NOMO-1 treated with dmso at 0.1 percent for 144 hours (cell line): ENCODE measurements around the gene ALCAM.

ENCODE experiments used
- DNase-seq: peaks from one replicate; lab custom pipeline; 2025; ENCODE audit not compliant: unreplicated experiment; lab: John Stamatoyannopoulos, UW

Gene ALCAM

DNA sequence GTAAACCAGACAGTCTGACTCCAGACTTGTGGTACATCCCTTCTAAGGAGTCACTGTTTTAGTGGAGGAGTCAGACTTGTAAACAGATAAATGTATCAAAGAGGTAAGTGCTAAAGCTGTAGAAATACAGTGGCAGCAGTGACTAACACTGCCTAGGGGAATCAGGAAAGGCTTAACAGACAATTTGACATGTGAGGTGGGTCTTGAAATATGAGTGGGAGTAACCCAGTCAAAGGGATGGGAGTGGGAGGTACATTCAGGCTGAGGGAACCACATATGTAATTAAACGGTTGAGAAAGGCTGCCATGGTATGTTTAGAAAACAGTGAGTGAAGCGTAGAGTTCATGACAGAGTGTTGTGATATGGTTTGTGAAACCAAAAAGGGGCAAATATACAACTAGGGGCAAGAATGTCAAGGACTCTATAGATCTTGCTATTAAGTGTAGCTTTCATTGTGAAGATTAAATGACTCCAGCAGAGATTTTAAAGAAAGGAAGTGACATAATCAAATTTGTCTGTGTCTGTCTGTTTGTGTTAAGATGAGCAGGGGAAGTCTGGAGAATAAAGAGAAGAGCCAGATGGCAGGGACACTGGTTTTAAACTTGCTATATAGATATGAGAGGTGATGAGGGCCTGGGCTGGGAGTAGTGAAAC is 11.2 kb upstream of the ALCAM start:
- no peak for DNase-seq

DNA sequence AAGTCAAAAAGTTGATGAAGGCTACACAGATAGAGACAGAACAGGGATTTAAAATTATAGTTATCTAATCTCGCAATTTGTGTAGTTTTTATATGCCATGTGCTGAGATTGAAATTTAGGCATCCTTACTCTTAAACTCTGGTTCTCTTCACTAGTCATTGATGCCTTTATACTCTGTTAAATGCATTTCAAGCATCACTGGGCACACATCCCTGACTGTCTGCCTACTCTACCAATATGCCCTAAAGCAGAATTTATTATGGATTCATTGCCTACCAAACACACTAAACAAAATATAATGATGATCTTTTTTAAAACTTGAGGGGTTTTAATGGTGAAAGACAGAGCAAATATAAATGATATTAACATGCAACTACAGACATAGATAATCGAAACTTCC is 10.3 kb upstream of the ALCAM start:
- no peak for DNase-seq

DNA sequence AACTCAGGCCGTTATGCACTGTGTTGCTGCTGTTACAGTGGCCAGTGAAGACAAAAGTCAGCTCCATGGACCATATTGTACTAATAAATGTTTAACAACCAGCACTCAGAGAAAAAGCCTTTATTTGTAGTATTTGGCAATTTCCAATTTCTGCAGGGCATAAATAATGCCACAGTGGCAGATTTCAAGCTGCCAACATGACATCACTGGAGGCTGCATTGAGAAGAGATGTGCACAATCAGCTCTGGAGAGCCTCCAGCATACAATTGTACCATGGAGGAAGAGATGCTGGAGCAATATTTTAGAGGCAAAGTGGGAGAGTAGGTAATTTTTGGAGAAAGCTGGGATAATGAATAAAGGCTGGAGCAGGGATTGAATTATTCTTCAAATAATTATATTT is 9.7 kb upstream of the ALCAM start:
- DNase-seq, result no peak

DNA sequence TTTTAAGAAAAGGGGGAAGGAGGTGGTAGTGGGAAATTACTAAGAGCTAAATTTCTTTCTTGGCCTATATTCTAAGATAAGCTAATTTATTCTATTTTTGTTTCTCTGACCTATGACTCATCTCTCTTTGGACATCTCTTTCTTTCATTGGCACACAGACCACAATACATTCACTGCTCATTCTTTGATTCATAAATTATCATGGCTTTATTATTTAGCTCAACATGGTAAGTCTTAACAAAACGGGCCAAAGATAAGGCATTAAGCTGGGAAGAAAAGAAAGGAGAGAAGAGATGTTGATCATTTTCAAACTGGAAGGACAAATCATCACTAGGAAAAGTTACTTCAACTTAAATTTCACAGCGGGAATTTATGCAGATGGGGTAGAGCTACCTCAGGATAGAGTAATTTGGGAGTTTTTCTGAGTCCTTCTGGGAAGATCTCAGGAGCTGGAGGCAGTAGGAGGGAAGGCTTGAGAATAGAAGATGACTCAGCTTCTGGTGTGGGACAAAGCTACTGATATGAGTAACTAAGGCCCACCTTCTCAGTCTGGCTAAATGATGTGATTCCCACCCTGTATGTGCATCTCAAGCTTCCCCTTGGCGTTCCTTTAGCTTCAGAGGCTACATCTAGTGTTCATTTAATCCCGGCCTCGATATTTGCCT is 7.5 kb upstream of the ALCAM start:
- no peak for DNase-seq

DNA sequence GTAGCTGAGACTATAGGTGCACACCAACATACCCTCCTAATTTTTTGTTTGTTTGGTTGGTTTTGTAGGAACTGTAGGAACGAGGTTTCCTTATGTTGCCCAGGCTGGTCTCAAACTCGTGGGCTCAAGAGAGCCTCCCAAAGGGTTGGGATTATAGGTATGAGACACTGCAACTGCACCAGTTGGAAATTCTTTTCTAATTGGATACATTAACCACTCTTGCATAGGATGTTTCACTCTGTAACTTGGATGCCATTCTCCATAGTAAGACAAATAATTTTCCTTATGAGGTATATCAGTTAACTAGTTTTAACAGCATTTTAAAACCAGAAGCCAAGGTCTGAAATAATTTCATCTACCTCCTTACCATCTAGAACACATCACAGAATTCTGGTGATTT is 6.7 kb upstream of the ALCAM start:
- no peak for DNase-seq

DNA sequence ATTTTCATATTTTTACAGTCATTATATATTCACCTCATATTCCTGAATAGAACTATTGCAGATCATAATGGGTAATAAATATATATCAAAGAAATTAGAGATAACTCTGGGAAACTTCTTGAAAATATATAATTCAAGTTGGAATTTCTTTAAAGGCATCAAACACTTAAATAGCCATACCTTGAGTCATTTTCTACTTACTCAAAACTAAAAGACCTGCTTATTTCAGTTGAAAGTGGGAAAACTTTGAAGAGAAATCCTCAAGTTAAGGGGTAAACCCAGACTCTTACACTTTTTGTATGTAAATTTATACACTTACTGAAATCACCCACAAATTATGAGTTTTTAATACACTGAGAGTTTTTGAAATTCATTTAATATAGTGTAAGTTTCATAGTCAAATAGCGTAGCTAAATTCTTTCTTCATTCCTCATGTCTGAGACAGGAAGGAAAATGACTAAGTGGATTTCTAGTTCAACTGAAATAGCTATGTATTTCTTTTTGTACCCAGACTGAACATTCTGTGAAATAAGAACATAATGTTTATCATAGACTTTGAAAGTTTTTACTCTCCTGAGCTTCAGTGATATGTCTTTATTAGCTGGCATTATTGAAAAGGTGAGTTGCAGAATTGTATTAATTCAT is 4.6 kb upstream of the ALCAM start:
- DNase-seq, result no peak

DNA sequence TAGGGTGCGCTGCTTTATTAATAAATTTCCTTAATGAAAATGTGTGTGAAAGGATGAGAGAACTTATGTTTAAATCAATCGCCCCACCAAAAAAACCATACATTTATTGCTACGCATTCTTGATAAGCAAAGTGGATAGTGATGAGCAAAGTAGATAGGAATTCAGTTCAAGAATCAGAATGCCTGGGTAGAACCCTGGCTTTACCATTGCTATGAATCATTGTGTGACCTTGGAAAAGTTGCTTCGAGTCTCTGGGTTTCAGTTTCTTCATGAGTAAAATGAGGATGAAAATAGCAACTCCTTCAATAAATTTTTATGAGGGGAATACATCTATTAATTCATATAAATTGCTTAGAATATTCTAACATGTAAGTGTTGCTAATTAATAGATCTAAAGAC is 2.6 kb upstream of the ALCAM start:
- no peak for DNase-seq

DNA sequence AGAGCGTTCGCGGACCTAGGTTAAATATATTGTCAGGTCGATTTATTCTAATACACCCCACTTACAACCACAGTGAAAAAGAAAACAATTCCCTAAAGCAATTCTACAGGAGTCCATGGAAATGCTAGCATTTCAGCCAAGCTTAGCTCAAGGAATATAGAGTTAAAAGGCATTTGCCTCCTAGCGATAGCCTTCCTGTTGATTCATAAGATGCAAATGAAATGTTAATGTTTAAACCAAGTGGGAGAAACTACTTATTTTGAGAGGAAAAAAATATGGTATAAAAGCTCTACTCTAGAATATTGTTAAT is 1.7 kb upstream of the ALCAM start:
- DNase-seq, result no peak

DNA sequence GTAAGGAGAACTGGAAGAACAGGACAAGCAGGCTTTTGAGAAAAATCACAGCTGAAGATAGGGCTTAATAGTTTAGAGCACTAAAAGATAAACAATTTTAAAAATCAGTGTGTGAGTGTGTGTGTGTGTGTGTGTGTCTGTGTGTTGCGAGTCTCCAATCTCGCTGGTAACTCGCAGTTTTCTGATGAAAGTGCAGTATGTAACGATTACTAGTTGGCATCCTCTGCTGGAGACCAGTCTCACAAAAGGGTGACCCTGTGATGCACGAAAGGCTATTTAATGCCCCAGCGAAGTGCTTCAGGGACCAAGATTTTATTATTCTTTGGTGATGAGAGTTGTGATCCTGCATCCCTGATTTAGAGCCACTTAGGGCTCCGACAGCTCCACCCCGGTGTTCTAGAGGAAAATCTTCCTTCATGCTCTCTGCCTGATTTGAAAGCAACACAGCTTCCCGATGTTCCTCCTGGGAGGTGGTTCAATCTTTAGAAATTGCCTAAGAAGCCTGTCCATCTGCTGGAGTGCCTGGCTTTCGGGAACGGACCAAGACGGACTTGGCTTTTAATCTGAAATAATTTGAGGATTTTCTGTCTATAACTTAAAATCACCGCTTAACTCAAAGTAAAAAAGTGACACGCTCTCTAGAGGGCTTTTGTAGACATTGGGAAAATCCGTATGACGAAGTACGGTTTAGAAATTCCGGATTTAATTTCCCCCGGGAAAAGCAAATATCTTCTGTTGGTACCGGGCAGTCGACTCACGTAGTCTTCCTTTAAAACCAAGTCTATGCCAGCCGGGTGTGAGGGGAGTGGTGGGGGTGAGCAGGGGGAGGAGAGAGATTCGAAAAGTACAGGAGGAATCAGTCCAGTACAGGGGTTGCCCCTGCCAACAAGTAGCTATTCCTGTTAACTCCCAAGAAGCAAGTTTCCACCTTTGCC is 1.1 kb upstream of the ALCAM start:
- no peak for DNase-seq

DNA sequence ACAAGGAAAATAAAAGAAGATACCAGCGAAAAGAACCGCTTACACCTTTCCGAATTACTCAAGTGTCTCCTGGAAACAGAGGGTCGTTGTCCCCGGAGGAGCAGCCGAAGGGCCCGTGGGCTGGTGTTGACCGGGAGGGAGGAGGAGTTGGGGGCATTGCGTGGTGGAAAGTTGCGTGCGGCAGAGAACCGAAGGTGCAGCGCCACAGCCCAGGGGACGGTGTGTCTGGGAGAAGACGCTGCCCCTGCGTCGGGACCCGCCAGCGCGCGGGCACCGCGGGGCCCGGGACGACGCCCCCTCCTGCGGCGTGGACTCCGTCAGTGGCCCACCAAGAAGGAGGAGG is 325 bp downstream of the ALCAM start:
- DNase-seq, result no peak

DNA sequence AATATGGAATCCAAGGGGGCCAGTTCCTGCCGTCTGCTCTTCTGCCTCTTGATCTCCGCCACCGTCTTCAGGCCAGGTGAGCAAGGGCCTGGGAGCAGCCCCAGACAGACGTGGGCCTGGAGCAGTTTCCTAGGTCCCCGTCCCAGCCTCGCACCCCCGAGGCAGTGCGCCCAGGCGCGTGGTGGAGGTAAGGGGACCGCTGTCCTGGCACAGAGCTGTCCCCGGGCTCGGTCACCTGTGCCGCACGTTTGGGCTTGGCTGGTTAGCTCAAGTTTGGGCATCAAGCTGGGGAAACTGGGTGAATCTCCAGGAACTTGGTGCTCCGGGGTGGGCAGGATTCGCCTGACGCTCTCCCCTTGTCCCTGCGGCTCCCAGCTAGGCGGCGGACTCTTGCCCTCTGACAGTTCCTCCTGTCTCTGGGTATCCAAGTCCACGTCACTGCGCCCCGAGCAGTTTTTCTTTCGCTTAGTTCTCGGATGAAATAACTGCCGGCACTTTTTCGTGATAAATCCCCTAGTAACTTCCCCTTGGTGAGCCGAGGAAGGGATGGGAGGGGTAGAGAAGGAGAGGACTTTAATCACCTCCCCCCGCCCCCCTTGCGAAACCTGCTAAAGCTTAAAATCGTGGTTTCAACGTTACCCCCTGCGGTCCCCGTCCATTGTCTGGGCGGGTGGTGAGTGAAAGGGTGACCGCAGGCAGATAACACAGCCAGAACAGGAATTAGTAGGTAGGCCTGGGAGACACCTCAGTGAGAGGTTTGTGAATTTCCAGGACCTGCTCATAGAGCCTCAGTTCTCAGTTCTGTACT is 901 bp downstream of the ALCAM start:
- peak; percentile 93 for DNase-seq

DNA sequence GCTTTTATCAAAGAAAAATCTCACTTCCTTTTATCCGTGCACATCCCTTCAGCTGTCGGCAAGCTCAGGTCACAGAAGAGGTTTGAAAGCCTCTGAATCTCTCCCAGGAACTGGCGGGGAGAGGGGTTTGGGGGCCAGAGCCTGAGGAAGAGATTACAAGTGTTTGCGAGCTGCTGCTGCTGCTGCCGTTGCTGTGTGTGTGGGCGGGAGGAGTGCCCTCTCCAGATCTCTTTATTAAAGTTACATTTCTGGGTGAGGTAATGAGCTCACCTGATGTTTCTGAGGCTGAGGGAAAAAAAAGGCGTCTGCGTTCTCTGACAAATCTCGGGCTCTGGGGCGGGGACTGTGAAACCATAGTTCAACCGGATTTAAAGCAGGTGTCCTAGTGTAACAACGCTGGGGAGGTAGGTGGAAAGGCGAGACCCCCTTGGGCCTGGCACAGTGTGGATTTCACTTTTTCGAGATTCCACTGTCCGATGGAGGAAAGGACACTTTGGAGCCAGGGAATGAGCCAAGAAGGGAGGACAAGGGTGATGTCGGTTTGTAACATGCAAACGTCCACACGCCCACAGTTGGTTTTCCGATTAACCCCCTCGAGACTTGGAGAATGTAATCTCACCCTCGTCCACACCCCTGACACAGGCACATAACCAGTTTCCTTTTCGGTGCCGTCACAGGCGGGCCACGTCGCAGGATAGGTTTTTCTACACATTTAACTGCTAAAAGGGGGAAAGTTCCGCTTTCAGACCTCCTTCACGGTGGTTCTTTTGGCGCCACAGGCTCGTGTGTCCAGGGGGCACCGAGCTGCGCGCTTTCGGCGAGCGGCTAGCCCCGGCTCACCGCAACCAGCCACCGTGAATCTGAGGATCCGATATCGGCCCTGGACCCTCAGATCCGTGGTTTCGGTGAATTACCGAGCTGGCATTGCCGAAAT is 2.1 kb downstream of the ALCAM start:
- peak; percentile 85 for DNase-seq

DNA sequence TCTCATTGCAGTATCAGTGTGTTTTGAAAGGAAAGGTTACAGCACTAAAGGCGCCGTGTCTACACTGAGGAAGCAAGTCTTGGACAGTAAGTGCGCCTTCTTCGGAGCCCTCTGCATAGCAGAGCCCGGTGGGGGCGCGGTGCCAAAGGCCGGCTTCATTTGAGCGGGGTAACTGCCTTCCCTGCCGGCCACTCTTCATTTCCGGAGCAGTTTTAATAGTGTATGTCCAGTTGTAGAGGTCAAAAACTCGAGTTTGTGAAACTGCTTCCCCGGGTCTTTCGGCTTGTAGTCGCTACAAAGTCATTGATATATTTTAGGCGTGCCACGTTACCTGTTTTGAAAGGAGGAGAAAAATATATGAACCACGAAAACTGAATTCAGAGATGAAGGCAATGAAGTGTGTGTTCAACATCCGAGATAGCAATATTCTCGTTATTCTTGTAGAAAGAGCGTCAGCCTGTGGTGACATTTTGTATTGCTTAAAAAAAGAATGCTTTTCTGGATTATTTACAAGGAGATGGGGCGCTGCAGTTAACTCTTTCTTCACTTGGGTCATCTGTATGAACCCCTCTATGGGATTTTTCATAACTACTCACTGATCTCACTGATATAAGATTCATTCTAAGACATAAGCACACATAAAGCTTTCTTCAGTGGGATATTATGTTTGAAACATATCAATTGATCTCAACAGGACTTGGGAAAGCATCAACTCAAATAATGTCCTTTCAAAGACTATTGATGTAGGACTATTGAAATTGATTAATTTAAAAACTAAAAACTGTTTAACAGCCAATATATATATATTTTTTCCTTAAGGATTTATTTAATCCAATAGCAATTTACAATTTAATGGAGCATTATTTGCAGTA is 3.0 kb downstream of the ALCAM start:
- DNase-seq, result peak; percentile 47

DNA sequence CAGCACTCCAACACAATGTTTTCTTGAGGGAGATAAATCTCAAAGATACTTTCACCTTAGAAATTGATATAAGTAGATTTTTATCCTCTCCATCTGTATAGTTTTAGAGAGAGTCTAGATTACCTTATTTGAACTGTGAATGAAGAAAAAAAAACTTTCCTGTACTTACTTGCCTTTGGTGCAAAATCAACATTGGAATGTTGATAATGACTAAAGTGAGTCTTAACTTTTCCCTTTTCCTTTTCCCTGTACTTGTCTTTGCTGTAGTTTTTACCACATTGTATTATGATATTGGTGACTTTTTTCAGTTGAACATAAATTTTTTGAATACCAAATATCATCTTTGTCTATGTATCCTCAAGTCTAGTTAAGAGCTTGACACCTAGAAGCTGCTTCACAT is 6.7 kb downstream of the ALCAM start:
- no peak for DNase-seq

DNA sequence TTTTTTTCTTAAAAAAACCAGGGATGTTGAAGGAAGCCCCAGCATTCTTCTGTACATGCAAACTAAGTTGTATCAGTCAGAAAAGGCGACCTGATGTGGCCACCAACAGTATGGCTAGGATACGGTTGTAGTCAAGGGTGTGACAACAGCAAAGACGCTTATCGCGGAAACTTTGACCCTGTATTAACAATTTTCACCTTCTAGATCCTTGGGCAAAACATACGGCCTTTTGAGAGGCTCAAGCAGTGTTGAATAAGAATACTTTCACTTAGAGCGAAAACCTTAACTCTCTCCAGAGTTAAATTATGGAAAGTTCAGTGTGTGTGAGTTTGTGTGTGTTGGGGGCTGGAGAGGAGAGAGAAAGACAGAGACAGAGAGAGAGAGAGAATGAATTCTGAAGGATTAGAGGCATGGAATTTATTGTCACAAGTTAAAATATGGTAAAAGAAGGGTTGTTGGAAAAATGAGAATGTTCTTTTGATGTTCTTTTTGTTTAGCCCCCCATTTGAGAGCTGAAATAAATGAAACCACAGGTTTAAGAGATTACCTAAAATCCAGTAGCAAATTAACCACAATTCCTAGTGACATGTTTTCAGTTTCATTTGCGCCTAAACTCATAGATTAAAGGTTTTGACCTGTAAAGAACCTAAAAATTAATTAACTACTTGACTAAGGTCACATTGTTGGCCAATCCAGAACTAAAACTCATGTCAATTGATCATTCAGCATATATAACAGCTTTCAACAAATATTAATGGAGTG is 9.2 kb downstream of the ALCAM start:
- no peak for DNase-seq

DNA sequence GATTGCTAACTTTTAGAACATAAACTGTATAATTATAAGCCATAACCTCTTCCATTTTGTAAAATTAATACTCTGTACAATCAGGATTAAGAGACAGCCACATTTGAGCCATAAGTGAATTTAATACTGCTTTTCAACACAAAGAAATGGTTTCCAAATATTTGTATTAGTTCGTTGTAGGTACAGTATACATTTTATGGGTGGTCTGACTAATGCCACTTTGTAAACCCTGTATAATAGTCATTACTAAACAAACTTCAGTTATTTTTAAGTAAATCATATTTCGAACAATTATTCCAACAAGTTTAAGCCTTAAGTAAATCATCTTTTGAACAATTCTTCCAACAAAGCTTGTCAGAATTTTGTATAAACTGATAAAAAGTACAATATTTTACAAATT is 11.0 kb downstream of the ALCAM start:
- DNase-seq, result no peak

DNA sequence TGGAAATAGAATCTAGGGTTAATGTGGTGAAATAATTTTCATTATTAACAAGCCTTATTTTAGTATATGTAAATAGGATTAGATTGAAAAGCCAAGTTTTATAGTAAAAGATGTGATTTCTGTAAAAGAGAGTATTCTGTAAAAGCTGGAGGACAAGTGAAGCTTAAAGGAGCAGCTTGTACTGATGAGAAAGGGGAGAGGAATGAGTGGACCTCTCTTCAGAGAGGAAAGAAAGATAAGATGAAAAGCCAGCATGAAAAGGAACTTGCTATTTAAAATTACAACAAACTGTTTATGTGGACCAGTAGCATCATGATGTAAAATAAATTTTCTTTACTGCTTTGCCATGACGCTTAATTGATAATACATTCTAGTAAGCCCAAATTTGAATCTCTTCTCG is 18.5 kb downstream of the ALCAM start:
- DNase-seq, result no peak

DNA sequence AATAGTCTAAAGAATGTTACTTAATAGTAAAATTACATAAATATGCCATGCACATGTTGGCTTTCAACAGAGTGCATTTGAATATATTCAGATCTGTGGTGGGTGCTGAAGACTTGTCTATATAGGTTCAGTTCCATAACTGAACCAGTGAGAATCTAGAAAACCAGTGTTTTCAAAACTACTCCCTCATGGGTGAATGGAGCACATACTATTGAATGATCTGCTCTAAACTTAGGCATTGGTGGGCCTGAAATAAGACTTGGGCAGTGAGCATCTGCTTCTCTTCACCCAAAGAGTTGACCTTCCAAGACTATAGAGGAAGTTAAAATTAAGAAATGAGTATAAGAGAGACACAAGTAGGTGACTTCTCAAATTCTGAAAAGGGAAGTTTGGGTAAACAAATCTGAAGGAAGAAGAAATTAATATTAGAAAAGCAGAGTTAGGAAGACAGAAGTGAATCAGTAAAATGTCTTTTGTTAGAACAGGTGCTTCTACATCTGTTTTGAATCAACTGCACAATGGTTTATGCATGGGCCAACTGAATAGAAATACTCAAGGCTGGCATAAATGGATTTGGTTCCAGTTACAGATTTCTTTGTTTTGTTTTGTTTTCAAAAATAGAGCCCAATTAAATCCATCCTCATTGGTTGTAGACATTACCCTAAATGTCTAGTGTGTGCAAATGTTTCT is 19.3 kb downstream of the ALCAM start:
- peak; percentile 18 for DNase-seq
